Measurements from ENCODE around the gene BRMS1.

BRMS1 gene

GRCh38 chr11:66340596-66341501 is 4.1 kb downstream of the BRMS1 start:
- ChIA-PET POLR2A (no interaction called here), CTCF (interaction anchor here (0.8 to 7.5 kb wide), 3 partner anchors 9 to 66 kb away, joined by 3 to 52 read pairs (median 34); no protein-coding TSS in a partner anchor)
- no peak for DNase-seq
- peaks cover 6 to 56% (median 45%) of the 10 kb centered on the region in 4 experiments for H3K36me3 ChIP-seq (ENCODE audit: control insufficient read depth in 4 of 4, insufficient read depth in 4 of 4, low read length in 3 of 4)
- H3K27me3 ChIP-seq (replicated peaks in 2 of 5; ENCODE audit: control insufficient read depth in 4 of 5, insufficient read depth in 5 of 5, low read length in 4 of 5): peaks cover 0 to 2% (median 0%) of the 10 kb centered on the region in 5 experiments
- WGBS (ENCODE audit: insufficient coverage): 97% methylated on average over 27 of the region's 28 CpGs
- H3K27ac ChIP-seq (ENCODE audit: insufficient read depth in 1 of 2, low read depth in 1 of 2, low read length in 2 of 2, poor library complexity in 1 of 2, severe bottlenecking in 2 of 2): no peak overlapping the region
- no peak overlapping the region for H3K4me3 ChIP-seq (ENCODE audit: control insufficient read depth in 1 of 7, extremely low read depth in 1 of 7, insufficient read depth in 4 of 7, low read depth in 2 of 7, low read length in 6 of 7)
- H3K4me1 ChIP-seq (ENCODE audit: control extremely low read depth in 1 of 4, control insufficient read depth in 4 of 4, insufficient read depth in 4 of 4, low read length in 3 of 4): peaks cover 6 to 35% (median 32%) of the 10 kb centered on the region in 4 experiments
- no peaks in the 10 kb centered on the region for H3K9me3 ChIP-seq (ENCODE audit: control extremely low read depth in 1 of 5, control insufficient read depth in 4 of 5, insufficient read depth in 2 of 5, low read depth in 1 of 5, low read length in 4 of 5)

- Histone ChIP-seq H3K4me3 (ENCODE audit: control insufficient read depth in 1 of 7, extremely low read depth in 1 of 7, insufficient read depth in 4 of 7, low read depth in 2 of 7, low read length in 6 of 7) (no peak overlapping the region), H3K4me1 (ENCODE audit: control extremely low read depth in 1 of 4, control insufficient read depth in 4 of 4, insufficient read depth in 4 of 4, low read length in 3 of 4) (peaks cover 6 to 32% (median 30%) of the 10 kb centered on the region in 4 experiments), H3K36me3 (ENCODE audit: control insufficient read depth in 4 of 4, insufficient read depth in 4 of 4, low read length in 3 of 4) (peaks cover 6 to 56% (median 45%) of the 10 kb centered on the region in 4 experiments), H3K9me3 (ENCODE audit: control extremely low read depth in 1 of 5, control insufficient read depth in 4 of 5, insufficient read depth in 2 of 5, low read depth in 1 of 5, low read length in 4 of 5) (no peaks in the 10 kb centered on the region), H3K27me3 (replicated peaks in 2 of 5; ENCODE audit: control insufficient read depth in 4 of 5, insufficient read depth in 5 of 5, low read length in 4 of 5) (peaks cover 0 to 2% (median 0%) of the 10 kb centered on the region in 5 experiments), H3K27ac (ENCODE audit: insufficient read depth in 1 of 2, low read depth in 1 of 2, low read length in 2 of 2, poor library complexity in 1 of 2, severe bottlenecking in 2 of 2) (no peak overlapping the region)
- ChIA-PET POLR2A (no interaction called here), CTCF (interaction anchor here (7.5 kb wide), 1 partner anchor 28 kb away, joined by 52 read pairs; no protein-coding TSS in a partner anchor)
- no peak for DNase-seq
- WGBS (ENCODE audit: insufficient coverage): 84% methylated on average over 14 of the region's 14 CpGs
Observed at GRCh38 chr11:66339686-66340483, 5.0 kb downstream of the BRMS1 start.

- ChIA-PET POLR2A (no interaction called here), CTCF (interaction anchor here (1.7 to 7.5 kb wide), 2 partner anchors 10 to 27 kb away, joined by 6 to 52 read pairs; no protein-coding TSS in a partner anchor)
- Histone ChIP-seq H3K36me3 (ENCODE audit: control insufficient read depth in 4 of 4, insufficient read depth in 4 of 4, low read length in 3 of 4) (peaks cover 6 to 56% (median 45%) of the 10 kb centered on the region in 4 experiments), H3K27ac (ENCODE audit: insufficient read depth in 1 of 2, low read depth in 1 of 2, low read length in 2 of 2, poor library complexity in 1 of 2, severe bottlenecking in 2 of 2) (no peak overlapping the region), H3K4me1 (ENCODE audit: control extremely low read depth in 1 of 4, control insufficient read depth in 4 of 4, insufficient read depth in 4 of 4, low read length in 3 of 4) (peaks cover 4 to 28% (median 26%) of the 10 kb centered on the region in 4 experiments), H3K9me3 (ENCODE audit: control extremely low read depth in 1 of 5, control insufficient read depth in 4 of 5, insufficient read depth in 2 of 5, low read depth in 1 of 5, low read length in 4 of 5) (no peaks in the 10 kb centered on the region), H3K27me3 (replicated peaks in 2 of 5; ENCODE audit: control insufficient read depth in 4 of 5, insufficient read depth in 5 of 5, low read length in 4 of 5) (peaks cover 0 to 2% (median 0%) of the 10 kb centered on the region in 5 experiments), H3K4me3 (ENCODE audit: control insufficient read depth in 1 of 7, extremely low read depth in 1 of 7, insufficient read depth in 4 of 7, low read depth in 2 of 7, low read length in 6 of 7) (no peak overlapping the region)
- DNase-seq: no peak
- 98% methylated on average over 6 of the region's 6 CpGs for WGBS (ENCODE audit: insufficient coverage)
Observed at GRCh38 chr11:66339162-66339675, 5.7 kb downstream of the BRMS1 start.

GRCh38 chr11:66338276-66339161 is 6.4 kb downstream of the BRMS1 start:
- no peak overlapping the region for H3K27ac ChIP-seq (ENCODE audit: insufficient read depth in 1 of 2, low read depth in 1 of 2, low read length in 2 of 2, poor library complexity in 1 of 2, severe bottlenecking in 2 of 2)

GRCh38 chr11:66337103-66337899 is 7.6 kb downstream of the BRMS1 start:
- peaks cover 0 to 22% (median 20%) of the 10 kb centered on the region in 4 experiments for H3K4me1 ChIP-seq (ENCODE audit: control extremely low read depth in 1 of 4, control insufficient read depth in 4 of 4, insufficient read depth in 4 of 4, low read length in 3 of 4)
- no peak for DNase-seq
- H3K36me3 ChIP-seq (ENCODE audit: control insufficient read depth in 4 of 4, insufficient read depth in 4 of 4, low read length in 3 of 4): peaks cover 6 to 52% (median 43%) of the 10 kb centered on the region in 4 experiments
- H3K4me3 ChIP-seq (ENCODE audit: control insufficient read depth in 1 of 7, extremely low read depth in 1 of 7, insufficient read depth in 4 of 7, low read depth in 2 of 7, low read length in 6 of 7): no peak overlapping the region
- no peak overlapping the region for H3K27ac ChIP-seq (ENCODE audit: insufficient read depth in 1 of 2, low read depth in 1 of 2, low read length in 2 of 2, poor library complexity in 1 of 2, severe bottlenecking in 2 of 2)
- no peaks in the 10 kb centered on the region for H3K9me3 ChIP-seq (ENCODE audit: control extremely low read depth in 1 of 5, control insufficient read depth in 4 of 5, insufficient read depth in 2 of 5, low read depth in 1 of 5, low read length in 4 of 5)
- CTCF ChIA-PET: interaction anchor here (0.5 to 2.4 kb wide), 5 partner anchors 8 to 77 kb away, joined by 3 to 15 read pairs (median 5); partner anchors contain the start of gene BRMS1
- 90% methylated on average over 13 of the region's 18 CpGs for WGBS (ENCODE audit: insufficient coverage)
- H3K27me3 ChIP-seq (replicated peaks in 2 of 5; ENCODE audit: control insufficient read depth in 4 of 5, insufficient read depth in 5 of 5, low read length in 4 of 5): peaks cover 0 to 2% (median 0%) of the 10 kb centered on the region in 5 experiments
- POLR2A ChIA-PET: interaction anchor here (1.1 kb wide), 1 partner anchor 174 kb away, joined by 3 read pairs; no protein-coding TSS in a partner anchor

More at GRCh38 chr11:66338276-66339161, 6.4 kb downstream of the BRMS1 start:
- no peak overlapping the region for H3K4me3 ChIP-seq (ENCODE audit: control insufficient read depth in 1 of 7, extremely low read depth in 1 of 7, insufficient read depth in 4 of 7, low read depth in 2 of 7, low read length in 6 of 7)
- peaks cover 6 to 56% (median 45%) of the 10 kb centered on the region in 4 experiments for H3K36me3 ChIP-seq (ENCODE audit: control insufficient read depth in 4 of 4, insufficient read depth in 4 of 4, low read length in 3 of 4)
- H3K27me3 ChIP-seq (replicated peaks in 2 of 5; ENCODE audit: control insufficient read depth in 4 of 5, insufficient read depth in 5 of 5, low read length in 4 of 5): peaks cover 0 to 2% (median 0%) of the 10 kb centered on the region in 5 experiments
- whole genome bisulfite sequencing (ENCODE audit: insufficient coverage): 94% methylated on average over 16 of the region's 17 CpGs
- H3K4me1 ChIP-seq (ENCODE audit: control extremely low read depth in 1 of 4, control insufficient read depth in 4 of 4, insufficient read depth in 4 of 4, low read length in 3 of 4): peaks cover 0 to 22% (median 20%) of the 10 kb centered on the region in 4 experiments
- H3K9me3 ChIP-seq (ENCODE audit: control extremely low read depth in 1 of 5, control insufficient read depth in 4 of 5, insufficient read depth in 2 of 5, low read depth in 1 of 5, low read length in 4 of 5): no peaks in the 10 kb centered on the region
- ChIA-PET CTCF (interaction anchor here (0.5 to 7.5 kb wide), 6 partner anchors 8 to 78 kb away, joined by 3 to 52 read pairs (median 4); no protein-coding TSS in a partner anchor), POLR2A (interaction anchor here (1.1 kb wide), 1 partner anchor 175 kb away, joined by 3 read pairs; no protein-coding TSS in a partner anchor)
- no peak for DNase-seq
